ENCODE data around the gene RSKR.
"Not testable (repeated sequence)": the region's sequence is repeated elsewhere in the genome, so short reads cannot be mapped to it uniquely, and the experiment has no call there.

Gene RSKR

DNA sequence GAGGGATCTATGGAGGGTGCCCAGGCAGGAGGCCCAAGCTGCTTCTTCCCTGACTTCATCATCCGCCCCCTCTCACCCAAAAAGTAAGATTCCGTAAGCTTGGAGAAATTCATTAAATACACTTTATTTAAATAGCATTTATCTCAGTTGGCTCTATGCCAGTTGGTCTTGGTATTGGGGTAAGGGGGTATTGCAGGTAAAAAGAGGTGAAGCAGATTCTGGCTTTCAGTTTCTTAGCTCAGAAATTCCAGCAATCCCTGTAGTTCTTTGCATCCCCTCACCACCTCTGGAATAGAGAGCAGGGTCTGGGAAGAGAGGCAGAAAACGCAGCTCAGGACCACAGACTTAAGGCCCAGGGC is 36.5 kb downstream of the RSKR start:
- DNase-seq (ENCODE audit: low spot score): no peak

DNA sequence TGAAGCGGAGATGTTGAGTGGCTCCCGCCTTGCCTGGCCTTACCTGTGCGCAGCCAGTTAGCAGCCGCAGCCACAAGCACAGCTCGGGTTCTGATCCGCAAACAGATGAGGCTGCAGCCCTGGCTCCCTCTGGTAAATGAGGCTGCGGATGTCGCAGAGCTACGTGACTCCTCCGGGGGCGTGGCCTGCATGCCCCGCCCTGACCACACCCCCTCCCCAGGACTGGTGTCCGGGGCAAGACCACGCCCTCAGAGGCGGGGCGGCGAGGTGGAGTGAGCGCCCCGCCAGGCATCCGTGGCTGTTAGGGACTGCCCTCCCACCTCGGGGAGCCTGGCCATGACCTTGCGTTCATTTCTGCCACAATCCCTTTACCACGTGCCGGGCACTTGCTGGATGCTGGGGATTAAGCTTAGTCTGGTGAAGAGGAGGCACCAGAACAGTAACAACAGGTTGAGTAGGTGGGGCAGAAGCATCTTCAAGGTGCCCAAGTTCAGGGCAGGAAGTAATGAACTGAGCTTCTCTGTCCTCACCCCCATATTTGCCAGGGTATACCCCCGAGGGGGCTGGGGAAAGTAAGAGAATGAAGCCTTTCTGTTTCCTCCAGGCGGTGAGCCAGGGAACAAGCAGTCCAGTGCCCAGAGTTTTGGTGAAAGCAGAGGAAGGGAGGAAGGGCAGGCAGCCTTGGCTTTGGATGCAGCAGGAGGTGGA is 37.1 kb downstream of the RSKR start, which contains the start of gene ALDOC:
Gene ALDOC, minus strand, starts transcription at position 138 of the 708 bp plus-strand sequence. CDS start 1,363 bp downstream, outside the sequence.
- DNase-seq (ENCODE audit: low spot score): peak; percentile 97

- not testable (repeated sequence) for DNase-seq (ENCODE audit: low spot score)
Observed at GRCh38 chr17:28576016-28576415, 38.0 kb downstream of the RSKR start.

DNA sequence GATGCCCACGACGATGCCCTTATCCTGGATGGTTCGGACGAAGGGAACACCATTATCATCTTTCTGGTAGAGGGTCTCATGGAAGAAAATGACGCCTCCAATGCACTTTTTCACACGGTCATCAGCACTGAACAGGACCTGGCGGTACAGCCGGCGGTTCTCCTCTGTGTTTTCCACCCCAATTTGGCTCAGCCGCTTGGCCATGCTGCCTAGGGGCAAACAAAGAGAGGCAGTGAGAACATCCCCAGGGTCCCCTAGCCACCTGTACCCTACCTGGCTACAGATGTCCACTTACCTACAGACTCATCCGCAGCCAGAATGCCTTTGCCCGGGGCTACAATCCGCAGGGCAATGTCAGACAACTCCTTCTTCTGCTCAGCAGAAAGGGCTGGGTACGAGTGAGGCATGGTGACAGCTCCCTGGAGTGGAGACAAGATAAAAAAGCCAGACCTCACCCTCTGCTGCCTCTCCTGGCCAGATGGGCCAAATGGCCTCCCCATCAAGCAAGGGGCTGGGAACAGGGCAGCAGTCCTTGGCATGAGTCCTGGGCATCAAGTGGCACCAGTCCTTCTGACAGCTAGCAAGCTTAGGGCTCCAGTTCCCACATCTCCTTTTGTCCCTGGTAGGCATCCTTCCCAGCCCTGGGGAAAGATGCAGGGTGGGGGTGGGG is 38.7 kb downstream of the RSKR start:
- DNase-seq (ENCODE audit: low spot score): no peak

DNA sequence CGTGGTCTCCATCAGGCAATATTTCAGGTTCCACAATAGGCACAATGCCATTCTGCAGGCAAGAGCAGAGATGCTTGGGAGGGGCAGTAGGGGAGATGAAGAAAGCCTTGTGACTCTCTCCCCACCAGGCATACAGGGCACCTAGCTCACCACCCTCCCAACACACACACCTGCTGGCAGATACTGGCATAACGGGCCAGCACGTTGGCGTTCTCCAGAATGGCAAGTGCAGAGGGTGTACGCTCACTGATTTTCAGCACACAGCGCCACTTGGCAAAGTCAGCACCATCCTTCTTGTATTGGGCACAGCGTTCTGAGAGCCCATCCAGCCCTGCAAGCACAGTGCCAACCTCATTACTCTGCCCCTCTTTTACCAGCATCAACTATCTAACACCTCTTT is 39.5 kb downstream of the RSKR start:
- DNase-seq (ENCODE audit: low spot score): no peak

DNA sequence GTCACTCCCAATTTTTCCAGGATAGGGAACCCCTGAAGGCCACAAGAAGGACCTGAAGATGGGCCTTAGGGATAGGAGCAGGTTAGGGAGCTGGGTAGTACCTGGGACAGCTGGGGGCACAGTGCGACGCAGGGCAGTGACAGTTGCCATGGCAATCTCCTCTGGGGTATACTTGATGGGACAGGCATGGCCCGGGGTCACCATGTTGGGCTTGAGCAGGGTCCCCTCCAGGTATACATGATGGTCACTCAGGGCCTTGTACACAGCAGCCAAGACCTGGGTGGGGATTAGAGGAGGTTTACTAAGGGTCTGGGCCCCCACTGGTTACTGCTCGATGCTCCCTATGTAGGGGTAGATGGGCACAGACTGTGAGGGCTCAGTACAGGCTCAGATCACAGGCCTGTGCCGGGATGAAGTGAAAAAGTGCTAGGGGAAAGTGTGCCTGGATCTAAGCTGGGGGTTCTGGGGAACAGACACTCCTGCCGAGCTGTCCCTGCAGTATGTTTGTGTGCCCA is 40.0 kb downstream of the RSKR start:
- no peak for DNase-seq (ENCODE audit: low spot score)

GRCh38 chr17:28573521-28573920 is 40.5 kb downstream of the RSKR start:
- no peak for DNase-seq (ENCODE audit: low spot score)

DNA sequence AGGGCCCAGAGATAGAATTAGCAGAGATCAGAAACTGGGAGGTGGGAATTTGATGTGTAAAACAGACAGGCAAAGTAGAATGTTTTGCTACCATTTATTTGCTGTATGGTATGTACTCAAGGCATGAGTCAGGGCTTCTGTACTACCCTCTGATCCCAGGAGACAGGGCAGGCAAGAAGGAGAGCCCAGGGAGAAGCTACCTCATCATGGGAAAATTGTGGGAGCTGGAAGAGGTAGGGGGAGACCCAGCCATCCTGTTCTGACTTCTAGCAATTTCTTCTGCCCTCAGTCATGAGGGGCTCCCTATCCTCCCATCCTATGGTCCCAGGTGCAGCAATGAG is 41.0 kb downstream of the RSKR start:
- no peak for DNase-seq (ENCODE audit: low spot score)

DNA sequence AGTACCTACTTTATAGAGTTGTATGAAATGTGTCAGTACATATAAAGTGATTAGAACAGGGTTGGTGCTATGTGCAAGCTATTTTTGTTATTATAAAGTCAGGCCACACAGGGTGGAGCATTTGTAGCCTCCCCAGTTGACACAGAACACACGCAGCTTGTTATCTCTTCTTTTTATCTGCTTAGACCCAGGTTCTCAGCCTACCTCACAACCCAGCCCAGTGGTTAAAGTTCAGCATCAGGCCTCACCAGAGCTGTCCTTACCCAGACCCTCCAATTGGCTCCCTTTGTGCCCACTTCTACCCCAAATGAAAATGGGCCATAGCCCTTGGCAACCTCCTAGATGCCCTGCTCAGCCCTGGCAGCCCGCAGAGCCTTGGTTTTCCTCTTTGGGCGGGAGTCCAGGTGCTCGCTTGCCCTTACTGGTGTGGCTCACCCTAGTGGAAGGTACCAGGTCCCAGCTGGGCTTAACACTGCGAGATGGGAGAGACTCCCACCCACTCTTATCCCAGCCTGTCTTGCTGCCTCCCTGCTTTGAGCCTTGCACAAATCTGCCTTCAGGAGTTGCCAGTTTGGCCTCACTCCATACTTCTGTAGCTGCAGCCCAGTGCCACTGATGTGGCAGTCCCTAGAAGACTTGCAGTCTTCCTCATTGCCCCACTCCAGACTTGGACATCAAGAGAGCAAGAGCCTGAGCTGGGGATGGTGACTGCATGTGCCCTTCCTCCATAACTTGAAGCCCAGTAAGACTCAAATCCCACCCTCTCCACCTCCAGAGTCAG is 41.5 kb downstream of the RSKR start:
- no peak for DNase-seq (ENCODE audit: low spot score)

DNA sequence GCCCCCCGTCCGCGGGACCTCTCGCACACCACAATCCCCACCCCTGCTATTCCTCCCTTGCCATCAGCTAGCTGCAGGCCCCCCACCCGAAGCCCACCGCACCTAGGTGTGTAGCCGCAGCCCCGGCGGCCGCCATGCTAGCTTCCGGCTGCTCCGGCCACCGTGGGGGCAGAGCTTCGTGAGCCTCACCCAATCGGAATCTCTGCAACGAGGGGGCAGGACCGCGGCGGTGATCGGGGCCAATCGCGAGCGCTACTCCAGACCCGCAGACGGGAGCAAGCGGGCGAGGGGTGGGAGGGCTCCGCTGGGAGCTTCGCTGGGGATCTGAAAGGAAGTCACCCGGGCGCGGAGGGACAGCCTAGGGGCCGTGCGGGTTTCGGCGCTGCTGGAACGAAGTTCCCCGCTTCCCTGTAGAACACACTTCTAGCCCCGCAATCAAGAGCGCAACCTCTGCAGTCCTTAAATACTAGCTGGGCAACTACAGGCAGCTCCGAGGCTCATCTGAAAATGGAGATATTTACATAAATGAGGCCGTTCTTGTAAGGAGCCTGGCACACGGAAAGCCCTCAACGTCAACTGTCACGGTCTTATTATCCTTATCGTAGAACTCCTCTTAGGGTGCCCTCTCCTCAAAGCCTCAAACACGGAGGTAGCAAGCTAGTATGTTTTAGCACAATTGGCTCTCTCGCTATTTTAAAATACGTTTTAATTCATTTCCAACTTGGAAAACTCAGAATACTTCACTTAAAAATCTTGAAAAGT is 42.4 kb downstream of the RSKR start, which contains the start of gene PIGS:
Gene PIGS, minus strand, starts transcription at position 164 of the 762 bp plus-strand sequence. Its CDS starts 28 bp downstream, at position 136.
- DNase-seq (ENCODE audit: low spot score): peak; percentile 99

DNA sequence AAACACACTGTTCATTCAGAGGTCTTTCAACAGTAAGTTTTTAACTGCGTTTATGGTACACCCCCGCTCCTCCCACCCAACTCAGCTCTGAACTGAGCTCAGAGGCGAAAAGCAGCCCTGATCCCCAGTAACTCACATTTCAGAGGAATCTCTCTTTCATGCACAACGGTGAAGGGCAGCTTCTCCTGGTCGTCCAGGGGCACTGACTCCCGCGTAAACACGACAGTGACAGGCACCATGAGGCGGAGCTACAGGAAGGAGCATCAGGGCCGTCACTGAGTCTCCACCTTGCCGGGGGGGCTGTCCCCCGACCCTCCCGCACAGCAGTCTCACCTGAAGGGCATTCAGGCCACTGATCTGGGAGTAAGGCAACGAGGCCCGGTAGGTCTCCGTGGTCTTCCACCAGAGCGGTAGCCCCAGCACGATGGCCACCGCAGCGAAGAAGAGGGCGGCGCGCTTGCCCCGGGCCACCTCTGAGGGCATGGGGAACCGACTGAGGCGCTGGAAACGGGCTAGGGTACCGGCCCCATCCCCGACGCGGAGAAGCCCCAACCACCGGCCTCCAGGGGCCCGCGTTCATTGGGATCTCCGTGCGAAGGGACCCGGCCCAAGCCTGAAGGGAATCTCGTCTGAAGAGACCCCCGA is 43.1 kb downstream of the RSKR start:
- DNase-seq (ENCODE audit: low spot score): peak; percentile 56

- DNase-seq (ENCODE audit: low spot score): no peak
Observed at GRCh38 chr17:28569446-28569845, 44.5 kb downstream of the RSKR start.

DNA sequence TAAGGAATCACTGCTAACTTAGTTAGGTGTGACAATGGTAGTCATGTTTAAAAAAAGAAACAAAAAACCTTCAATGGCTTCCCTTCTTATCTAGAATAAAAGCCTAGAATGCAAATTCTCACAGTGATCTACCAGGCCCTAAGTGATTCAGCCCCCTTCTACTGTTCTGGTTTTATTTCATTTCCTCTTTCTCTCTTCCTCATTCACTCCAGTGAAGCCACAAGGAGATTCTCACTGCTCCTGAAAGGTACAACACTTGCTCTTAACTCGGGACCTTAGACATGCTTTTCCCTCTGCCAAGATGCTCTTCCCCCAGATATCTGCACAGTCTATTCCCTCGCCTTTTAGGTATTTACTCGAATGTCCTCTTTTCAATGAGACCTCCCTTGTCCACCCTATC is 46.4 kb downstream of the RSKR start:
- DNase-seq (ENCODE audit: low spot score): no peak

DNA sequence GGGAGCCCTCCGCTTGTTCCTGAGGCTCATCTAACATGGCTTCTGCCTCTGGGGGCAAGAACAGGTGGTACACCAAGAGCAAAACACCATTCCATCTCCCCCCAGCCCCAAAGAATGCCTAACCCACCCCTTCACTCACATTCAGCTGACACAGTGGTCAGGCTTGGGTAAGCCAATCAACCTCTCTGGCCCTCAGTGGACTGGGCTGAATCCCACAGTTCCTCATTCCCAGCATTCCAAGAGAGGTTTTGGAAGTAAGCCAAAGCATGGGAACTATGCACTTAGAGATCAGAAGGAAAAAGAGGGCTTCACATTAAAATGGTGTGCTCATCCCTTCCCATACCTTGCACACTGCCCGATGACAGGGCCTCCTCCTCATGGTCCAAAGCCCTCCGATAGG is 50.5 kb downstream of the RSKR start:
- DNase-seq (ENCODE audit: low spot score): no peak
